HG03342 (cell line): Measurements from ENCODE around the gene APLF.
"Not testable (repeated sequence)": the region's sequence is repeated elsewhere in the genome, so short reads cannot be mapped to it uniquely, and the experiment has no call there.

Source experiments
- ATAC-seq: cut with Tn5 transposase; IDR thresholded peaks from one replicate; pipeline ENCODE4 v1.9.1; 2021; ENCODE audit warnings: mild to moderate bottlenecking, moderate library complexity; ENCODE audit not compliant: unreplicated experiment

Gene APLF

GRCh38 chr2:68527343-68528081 lies 60.1 kb downstream of the APLF start:
- not testable (repeated sequence) for ATAC-seq

- ATAC-seq, result not testable (repeated sequence)
Measured at GRCh38 chr2:68529156-68529555, 61.8 kb downstream of the APLF start.

- not testable (repeated sequence) for ATAC-seq
Measured at GRCh38 chr2:68529651-68530050, 62.3 kb downstream of the APLF start.

GRCh38 chr2:68536000-68536399 lies 68.6 kb downstream of the APLF start:
- no peak for ATAC-seq

GRCh38 chr2:68537011-68537410 lies 69.6 kb downstream of the APLF start:
- ATAC-seq, result no peak

- no peak for ATAC-seq
Measured at GRCh38 chr2:68537809-68538208, 70.4 kb downstream of the APLF start.

- ATAC-seq, result no peak
Measured at GRCh38 chr2:68544811-68545210, 77.4 kb downstream of the APLF start.

- ATAC-seq, result no peak
Measured at GRCh38 chr2:68548396-68548795, 81.0 kb downstream of the APLF start.

- ATAC-seq, result no peak
Measured at GRCh38 chr2:68553098-68553497, 85.7 kb downstream of the APLF start.

GRCh38 chr2:68555425-68556206 lies 88.2 kb downstream of the APLF start:
- ATAC-seq, result not testable (repeated sequence)

GRCh38 chr2:68556381-68556780 lies 89.0 kb downstream of the APLF start:
- ATAC-seq, result no peak

- no peak for ATAC-seq
Measured at GRCh38 chr2:68558576-68558975, 91.2 kb downstream of the APLF start.

GRCh38 chr2:68559692-68560091 lies 92.3 kb downstream of the APLF start:
- ATAC-seq, result no peak

GRCh38 chr2:68560545-68560944 lies 93.2 kb downstream of the APLF start:
- ATAC-seq, result no peak

GRCh38 chr2:68561372-68561771 lies 94.0 kb downstream of the APLF start:
- no peak for ATAC-seq

- ATAC-seq, result no peak
Measured at GRCh38 chr2:68562934-68563333, 95.5 kb downstream of the APLF start.

- ATAC-seq, result no peak
Measured at GRCh38 chr2:68564426-68564825, 97.0 kb downstream of the APLF start.

GRCh38 chr2:68565273-68565672 lies 97.9 kb downstream of the APLF start:
- ATAC-seq, result no peak

- ATAC-seq, result no peak
Measured at GRCh38 chr2:68565858-68566257, 98.5 kb downstream of the APLF start.

GRCh38 chr2:68566362-68566761 lies 99.0 kb downstream of the APLF start:
- ATAC-seq, result no peak

GRCh38 chr2:68568116-68568515 lies 100.7 kb downstream of the APLF start:
- ATAC-seq, result no peak

GRCh38 chr2:68569604-68570003 lies 102.2 kb downstream of the APLF start:
- ATAC-seq, result no peak
